ENCODE results near the gene USP34. TPM values are rescaled to one million over a fixed set of nuclear protein-coding genes. Genes with fewer than 3 reads are reported as not detected.
"Not testable (repeated sequence)": the region's sequence is repeated elsewhere in the genome, so short reads cannot be mapped to it uniquely, and the experiment has no call there.

Gene USP34
- total RNA-seq, 2 experiments from 2014 or later: 80.4 to 84.7 TPM

- ATAC-seq (no peak), DNase-seq (no peak)
- Mint-ChIP-seq H3K4me1 (ENCODE audit: low read depth) (peaks cover 2% of the 10 kb centered on the region), H3K9me3 (ENCODE audit: insufficient read depth) (no peaks in the 10 kb centered on the region), H3K27ac (no peak overlapping the region), H3K36me3 (ENCODE audit: low read depth) (peaks cover 51% of the 10 kb centered on the region), H3K4me3 (no peak overlapping the region), H3K27me3 (ENCODE audit: low read depth) (no peaks in the 10 kb centered on the region)
- CTCF ChIA-PET: no interaction called here
- POLR2A ChIA-PET: no interaction called here
Observed at GRCh38 chr2:61221819-61222218, 249.1 kb downstream of the USP34 start.

- ATAC-seq (no peak), DNase-seq (no peak)
- Mint-ChIP-seq H3K36me3 (ENCODE audit: low read depth) (peaks cover 47% of the 10 kb centered on the region), H3K4me1 (ENCODE audit: low read depth) (peaks cover 2% of the 10 kb centered on the region), H3K4me3 (no peak overlapping the region), H3K27ac (no peak overlapping the region), H3K9me3 (ENCODE audit: insufficient read depth) (no peaks in the 10 kb centered on the region), H3K27me3 (ENCODE audit: low read depth) (no peaks in the 10 kb centered on the region)
- ChIA-PET CTCF (interaction anchor here (1.1 to 1.3 kb wide), 2 partner anchors 10 to 80 kb away, joined by 3 read pairs; no protein-coding TSS in a partner anchor), POLR2A (no interaction called here)
Observed at GRCh38 chr2:61220768-61221167, 250.1 kb downstream of the USP34 start.

- Mint-ChIP-seq H3K9me3 (ENCODE audit: insufficient read depth) (no peaks in the 10 kb centered on the region), H3K27ac (no peak overlapping the region), H3K36me3 (ENCODE audit: low read depth) (peaks cover 51% of the 10 kb centered on the region), H3K27me3 (ENCODE audit: low read depth) (no peaks in the 10 kb centered on the region), H3K4me3 (no peak overlapping the region), H3K4me1 (ENCODE audit: low read depth) (peaks cover 2% of the 10 kb centered on the region)
- ChIA-PET CTCF (interaction anchor here (0.9 kb wide), 1 partner anchor 83 kb away, joined by 3 read pairs; no protein-coding TSS in a partner anchor), POLR2A (interaction anchor here (0.6 kb wide), 1 partner anchor 10 kb away, joined by 3 read pairs; no protein-coding TSS in a partner anchor)
- DNase-seq (no peak), ATAC-seq (no peak)
Observed at GRCh38 chr2:61218817-61219170, 252.1 kb downstream of the USP34 start.

- no peaks in the 10 kb centered on the region for H3K27me3 Mint-ChIP-seq (ENCODE audit: low read depth)
- POLR2A ChIA-PET: interaction anchor here (0.6 kb wide), 1 partner anchor 9 kb away, joined by 3 read pairs; no protein-coding TSS in a partner anchor
- CTCF ChIA-PET: interaction anchor here (0.9 kb wide), 1 partner anchor 83 kb away, joined by 3 read pairs; no protein-coding TSS in a partner anchor
Observed at GRCh38 chr2:61218076-61218816, 252.6 kb downstream of the USP34 start.

GRCh38 chr2:61214171-61214570, 256.7 kb downstream of the USP34 start:
- Mint-ChIP-seq H3K36me3 (ENCODE audit: low read depth) (peaks cover 26% of the 10 kb centered on the region), H3K27ac (no peak overlapping the region), H3K9me3 (ENCODE audit: insufficient read depth) (no peaks in the 10 kb centered on the region), H3K4me1 (ENCODE audit: low read depth) (peaks cover 2% of the 10 kb centered on the region), H3K4me3 (no peak overlapping the region), H3K27me3 (ENCODE audit: low read depth) (no peaks in the 10 kb centered on the region)
- CTCF ChIA-PET: interaction anchor here (0.7 kb wide), 1 partner anchor 161 kb away, joined by 3 read pairs; no protein-coding TSS in a partner anchor
- POLR2A ChIA-PET: no interaction called here
- DNase-seq (no peak), ATAC-seq (no peak)

More at GRCh38 chr2:61218076-61218816, 252.6 kb downstream of the USP34 start:
- peaks cover 49% of the 10 kb centered on the region for H3K36me3 Mint-ChIP-seq (ENCODE audit: low read depth)
- H3K4me3 Mint-ChIP-seq: no peak overlapping the region
- DNase-seq (no peak), ATAC-seq (no peak)
- H3K9me3 Mint-ChIP-seq (ENCODE audit: insufficient read depth): no peaks in the 10 kb centered on the region
- H3K4me1 Mint-ChIP-seq (ENCODE audit: low read depth): peaks cover 2% of the 10 kb centered on the region
- no peak overlapping the region for H3K27ac Mint-ChIP-seq

- CTCF ChIA-PET: interaction anchor here (1.0 to 1.3 kb wide), 3 partner anchors 10 to 212 kb away, joined by 3 to 4 read pairs (median 3); no protein-coding TSS in a partner anchor
- Mint-ChIP-seq H3K4me1 (ENCODE audit: low read depth) (no peaks in the 10 kb centered on the region), H3K4me3 (no peak overlapping the region), H3K36me3 (ENCODE audit: low read depth) (peaks cover 33% of the 10 kb centered on the region), H3K9me3 (ENCODE audit: insufficient read depth) (no peaks in the 10 kb centered on the region), H3K27me3 (ENCODE audit: low read depth) (no peaks in the 10 kb centered on the region), H3K27ac (no peak overlapping the region)
- DNase-seq (no peak), ATAC-seq (no peak)
- POLR2A ChIA-PET: interaction anchor here (0.6 kb wide), 1 partner anchor 492 kb away, joined by 3 read pairs; no protein-coding TSS in a partner anchor
Observed at GRCh38 chr2:61210332-61210981, 260.4 kb downstream of the USP34 start.

GRCh38 chr2:61205132-61205531, 265.8 kb downstream of the USP34 start:
- Mint-ChIP-seq H3K9me3 (ENCODE audit: insufficient read depth) (no peaks in the 10 kb centered on the region), H3K4me1 (ENCODE audit: low read depth) (no peaks in the 10 kb centered on the region), H3K27ac (no peak overlapping the region), H3K36me3 (ENCODE audit: low read depth) (peaks cover 54% of the 10 kb centered on the region), H3K4me3 (no peak overlapping the region), H3K27me3 (ENCODE audit: low read depth) (no peaks in the 10 kb centered on the region)
- DNase-seq (no peak), ATAC-seq (no peak)
- CTCF ChIA-PET: no interaction called here
- POLR2A ChIA-PET: interaction anchor here (0.7 kb wide), 1 partner anchor 60 kb away, joined by 3 read pairs; no protein-coding TSS in a partner anchor

GRCh38 chr2:61196671-61197070, 274.2 kb downstream of the USP34 start:
- ATAC-seq: no peak
- DNase-seq: no peak
- peaks cover 10% of the 10 kb centered on the region for H3K4me1 Mint-ChIP-seq (ENCODE audit: low read depth)
- H3K27ac Mint-ChIP-seq: no peak overlapping the region
- no peaks in the 10 kb centered on the region for H3K9me3 Mint-ChIP-seq (ENCODE audit: insufficient read depth)
- ChIA-PET CTCF (interaction anchor here (0.7 kb wide), 1 partner anchor 10 kb away, joined by 3 read pairs; no protein-coding TSS in a partner anchor), POLR2A (interaction anchor here (1.1 to 1.2 kb wide), 2 partner anchors 11 to 18 kb away, joined by 3 to 4 read pairs; no protein-coding TSS in a partner anchor)
- no peak overlapping the region for H3K4me3 Mint-ChIP-seq
- peaks cover 35% of the 10 kb centered on the region for H3K36me3 Mint-ChIP-seq (ENCODE audit: low read depth)
- no peaks in the 10 kb centered on the region for H3K27me3 Mint-ChIP-seq (ENCODE audit: low read depth)

- ATAC-seq; H3K27ac Mint-ChIP-seq; DNase-seq; H3K9me3 Mint-ChIP-seq (ENCODE audit: insufficient read depth); CTCF ChIA-PET; H3K4me1 Mint-ChIP-seq (ENCODE audit: low read depth); H3K4me3 Mint-ChIP-seq; H3K27me3 Mint-ChIP-seq (ENCODE audit: low read depth): not testable (repeated sequence)
- POLR2A ChIA-PET: interaction anchor here (2.0 kb wide), 1 partner anchor 17 kb away, joined by 11 read pairs; no protein-coding TSS in a partner anchor
- H3K36me3 Mint-ChIP-seq (ENCODE audit: low read depth): peaks cover 42% of the 10 kb centered on the region
Observed at GRCh38 chr2:61194646-61195045, 276.2 kb downstream of the USP34 start.

GRCh38 chr2:61193670-61194561, 277.0 kb downstream of the USP34 start:
- DNase-seq (no peak), ATAC-seq (peak; percentile 76)
- Mint-ChIP-seq H3K4me1 (ENCODE audit: low read depth) (peaks cover 10% of the 10 kb centered on the region), H3K4me3 (no peak overlapping the region), H3K36me3 (ENCODE audit: low read depth) (peaks cover 41% of the 10 kb centered on the region), H3K27me3 (ENCODE audit: low read depth) (no peaks in the 10 kb centered on the region), H3K9me3 (ENCODE audit: insufficient read depth) (no peaks in the 10 kb centered on the region), H3K27ac (peak overlapping the region; percentile 3)
- ChIA-PET POLR2A (interaction anchor here (2.0 kb wide), 1 partner anchor 16 kb away, joined by 11 read pairs; no protein-coding TSS in a partner anchor), CTCF (interaction anchor here (1.5 kb wide), 1 partner anchor 17 kb away, joined by 3 read pairs; no protein-coding TSS in a partner anchor)

GRCh38 chr2:61187085-61187484, 283.8 kb downstream of the USP34 start:
- Mint-ChIP-seq H3K36me3 (ENCODE audit: low read depth) (peaks cover 80% of the 10 kb centered on the region), H3K27ac (no peak overlapping the region), H3K4me1 (ENCODE audit: low read depth) (peaks cover 20% of the 10 kb centered on the region), H3K9me3 (ENCODE audit: insufficient read depth) (no peaks in the 10 kb centered on the region), H3K27me3 (ENCODE audit: low read depth) (no peaks in the 10 kb centered on the region), H3K4me3 (no peak overlapping the region)
- no peak for ATAC-seq
- CTCF ChIA-PET: no interaction called here
- POLR2A ChIA-PET: no interaction called here
- no peak for DNase-seq
